Activated CD4-positive, alpha-beta T cell treated with anti-CD3 and anti-CD28 coated beads, Interleukin-2, amount 50 U/mL, for 16 hours (primary cell): ENCODE results near the gene APOL6.

Source experiments
- DNase-seq: peaks from one replicate; pipeline ENCODE4 v3.0.0-alpha.2; 2020

Gene APOL6

GRCh38 chr22:35648066-35649025, at the start of gene APOL6:
APOL6 (plus strand) TSS chr22:35648446; CDS start chr22:35656426, 7,980 bp downstream.
- peak; percentile 89 for DNase-seq

- no peak for DNase-seq
Measured at GRCh38 chr22:35599364-35599763, 48.9 kb upstream of the APOL6 start.

- DNase-seq, result no peak
Measured at GRCh38 chr22:35600476-35600875, 47.8 kb upstream of the APOL6 start.

- no peak for DNase-seq
Measured at GRCh38 chr22:35601013-35601580, 47.1 kb upstream of the APOL6 start.

- DNase-seq, result peak; percentile 16
Measured at GRCh38 chr22:35601743-35602615, 46.3 kb upstream of the APOL6 start.

GRCh38 chr22:35604621-35605368, 43.5 kb upstream of the APOL6 start:
- peak; percentile 40 for DNase-seq

GRCh38 chr22:35605369-35605680, 42.9 kb upstream of the APOL6 start:
- DNase-seq, result no peak

GRCh38 chr22:35605851-35606481, 42.3 kb upstream of the APOL6 start:
- DNase-seq, result no peak

- no peak for DNase-seq
Measured at GRCh38 chr22:35606916-35607315, 41.3 kb upstream of the APOL6 start.

- no peak for DNase-seq
Measured at GRCh38 chr22:35608088-35608487, 40.2 kb upstream of the APOL6 start.

GRCh38 chr22:35609261-35609660, 39.0 kb upstream of the APOL6 start:
- DNase-seq, result no peak

- no peak for DNase-seq
Measured at GRCh38 chr22:35609761-35610160, 38.5 kb upstream of the APOL6 start.

GRCh38 chr22:35610741-35611140, 37.5 kb upstream of the APOL6 start:
- no peak for DNase-seq

GRCh38 chr22:35611200-35611890, 36.9 kb upstream of the APOL6 start:
- DNase-seq, result no peak

GRCh38 chr22:35611891-35612576, 36.2 kb upstream of the APOL6 start:
- peak; percentile 23 for DNase-seq

- no peak for DNase-seq
Measured at GRCh38 chr22:35612903-35613302, 35.3 kb upstream of the APOL6 start.

GRCh38 chr22:35614404-35614803, 33.8 kb upstream of the APOL6 start:
- no peak for DNase-seq

- no peak for DNase-seq
Measured at GRCh38 chr22:35615156-35615555, 33.1 kb upstream of the APOL6 start.

- DNase-seq, result no peak
Measured at GRCh38 chr22:35616043-35616442, 32.2 kb upstream of the APOL6 start.

GRCh38 chr22:35617137-35617755, 31.0 kb upstream of the APOL6 start, which contains the start of gene MB:
MB (minus strand) TSS chr22:35617329; CDS start chr22:35617257, 72 bp downstream.
- no peak for DNase-seq
